HepG2 (cell line): Measurements from ENCODE around the gene GOLT1A. TPM values are rescaled to one million over a fixed set of nuclear protein-coding genes. Genes with fewer than 3 reads are reported as not detected.

ENCODE experiments used
- ATAC-seq: fragments of 200-7000 bp; cut with Tn5 transposase; 3 replicates; pipeline ENCODE4 v1.9.1; 2020; ENCODE audit warnings: mild to moderate bottlenecking, moderate library complexity
- BruUV-seq: library from RNA; stranded (reverse); fragments of 400-500 nt; replicated peaks from 2 replicates; lab custom pipeline; 2021; lab: Mats Ljungman, UMichigan
- CTCF ChIA-PET: fragments of 300-600 bp; formaldehyde crosslinking; extraction: SDS; loops from one replicate; lab custom pipeline; 2021; ENCODE audit warnings: low total read pairs, inconsistent platforms, low intra/inter-chr PET ratio; lab: Yijun Ruan, JAX
- POLR2A ChIA-PET: fragments of 350-600 bp; sonication (Branson Sonifier 250); formaldehyde crosslinking; loops from one replicate; lab custom pipeline; 2020; ENCODE audit warnings: antibody characterized with exemption, inconsistent platforms; lab: Yijun Ruan, JAX
- DNase-seq: peaks from one replicate; pipeline ENCODE4 v3.0.0-alpha.2; 2015; ENCODE audit warnings: low spot score
- FAIRE-seq: peaks from 3 replicates; lab custom pipeline; 2011; peaks lifted over from hg19 to GRCh38; lab: Jason Lieb, UNC
- H2AFZ ChIP-seq: one replicate; pipeline ENCODE4 v1.6.1; 2011; ENCODE audit warnings: low read length, inconsistent platforms
- H3K27ac ChIP-seq: fragments of 300-600 bp; 3 replicates; pipeline ENCODE4 v1.8.0; 2011; ENCODE audit warnings: mixed run types, mild to moderate bottlenecking, mixed read lengths, low read length, inconsistent platforms; ENCODE audit not compliant: insufficient read depth; ENCODE audit errors: extremely low read length
- H3K27me3 ChIP-seq, 2 experiments: fragments of 200-600 bp in 1 of 2; 2 replicates in 1 of 2; 3 replicates in 1 of 2; pipeline versions ENCODE4 v1.6.0 to v1.8.0; 2011; ENCODE audit warnings: low read length in 2 of 2, mild to moderate bottlenecking in 2 of 2, moderate library complexity in 2 of 2, inconsistent platforms in 1 of 2; ENCODE audit not compliant: insufficient read depth in 2 of 2, control insufficient read depth in 1 of 2
- H3K36me3 ChIP-seq, 2 experiments: fragments of 200-600 bp in 1 of 2; replicated peaks in 1 of 2; 2 replicates in 1 of 2; 3 replicates in 1 of 2; pipeline versions ENCODE4 v1.5.1 to v1.8.0; 2011; ENCODE audit warnings: low read length in 2 of 2, inconsistent platforms in 1 of 2; ENCODE audit not compliant: insufficient read depth in 2 of 2, control insufficient read depth in 1 of 2
- H3K4me1 ChIP-seq: 2 replicates; pipeline ENCODE4 v1.5.1; 2012; ENCODE audit warnings: low read length, inconsistent platforms; ENCODE audit not compliant: insufficient read depth
- H3K4me2 ChIP-seq: 2 replicates; pipeline ENCODE4 v1.6.0; 2011; ENCODE audit warnings: low read depth, low read length, inconsistent platforms
- H3K4me3 ChIP-seq, 3 experiments: fragments of 200-600 bp in 1 of 3; sonication (generic), shearing (Covaris generic) in 1 of 3; replicated peaks in 1 of 3; 2 replicates each; pipeline ENCODE4 v1.5.1; 2011 to 2016; ENCODE audit warnings: low read length in 3 of 3, inconsistent platforms in 2 of 3, low read depth in 2 of 3, mild to moderate bottlenecking in 2 of 3, control low read depth in 1 of 3, mixed read lengths in 1 of 3; ENCODE audit not compliant: insufficient read depth in 1 of 3
- H3K79me2 ChIP-seq: one replicate; pipeline ENCODE4 v1.6.1; 2011; ENCODE audit warnings: low read length, inconsistent platforms; ENCODE audit not compliant: insufficient read depth
- H3K9ac ChIP-seq: 2 replicates; pipeline ENCODE4 v1.6.0; 2011; ENCODE audit warnings: mild to moderate bottlenecking, low read depth, low read length, inconsistent platforms; ENCODE audit not compliant: insufficient read depth
- H3K9me3 ChIP-seq: 2 replicates; pipeline ENCODE4 v1.5.1; 2012; ENCODE audit warnings: mild to moderate bottlenecking, low read length
- H4K20me1 ChIP-seq: 2 replicates; pipeline ENCODE4 v1.6.0; 2011; ENCODE audit warnings: inconsistent platforms, mild to moderate bottlenecking, low read length, moderate library complexity; ENCODE audit not compliant: insufficient read depth
- ATF7 ChIP-seq, 2 experiments: fragments of 450-650 bp in 1 of 2; sonication (generic) in 1 of 2; formaldehyde crosslinking in 1 of 2; IDR thresholded peaks; 2 replicates each; pipeline versions ENCODE4 v1.4.0 to v1.6.1; 2016 to 2020; ENCODE audit warnings: antibody characterized with exemption in 1 of 2, mild to moderate bottlenecking in 1 of 2, missing genetic modification reagents in 1 of 2
- HINFP ChIP-seq: sonication (generic); formaldehyde crosslinking; IDR thresholded peaks from 2 replicates; pipeline ENCODE4 v1.4.0; 2020; ENCODE audit warnings: low read depth, mild to moderate bottlenecking, missing genetic modification reagents
- HOXD1 ChIP-seq: sonication (generic); formaldehyde crosslinking; IDR thresholded peaks from 2 replicates; pipeline ENCODE4 v1.5.0; 2020; ENCODE audit warnings: missing genetic modification reagents
- PATZ1 ChIP-seq: sonication (generic); formaldehyde crosslinking; IDR thresholded peaks from 2 replicates; pipeline ENCODE4 v1.4.0; 2020; ENCODE audit warnings: missing genetic modification reagents
- TFAP4 ChIP-seq: sonication (generic); IDR thresholded peaks from 2 replicates; pipeline ENCODE4 v1.6.1; 2016; ENCODE audit warnings: low read depth, borderline replicate concordance
- ZNF136 ChIP-seq: sonication (generic); formaldehyde crosslinking; IDR thresholded peaks from 2 replicates; pipeline ENCODE4 v1.8.1; 2022; ENCODE audit warnings: low read depth, mild to moderate bottlenecking, moderate library complexity, missing genetic modification reagents
- ZNF484 ChIP-seq: sonication (generic); formaldehyde crosslinking; IDR thresholded peaks from 2 replicates; pipeline ENCODE4 v1.5.1; 2020; ENCODE audit warnings: mild to moderate bottlenecking, low read depth, missing genetic modification reagents, borderline replicate concordance
- ZNF652 ChIP-seq: IDR thresholded peaks from 2 replicates; pipeline ENCODE4 v1.6.1; 2016; ENCODE audit warnings: low read depth, borderline replicate concordance
- WGBS: methylation state at CpG from one replicate; pipeline ENCODE4 v1.1.6; 2017; ENCODE audit warnings: low lambda C conversion rate; 5-methylcytosine and 5-hydroxymethylcytosine counted together
- in situ Hi-C: cut with HindIII; loops from 2 replicates; pipeline ENCODE4 v1.10.0; 2017; ENCODE audit warnings: low pct_unique_long_range_greater_than_20kb; ENCODE audit not compliant: extremely low pct_ligation_motif_present
- intact Hi-C: fragments of 100-400 bp; cut with micrococcal nuclease; formaldehyde crosslinking; loops from one replicate; pipeline ENCODE4 v1.10.0; 2022; ENCODE audit not compliant: unreplicated experiment
- polyA plus RNA-seq, 8 experiments: library from polyadenylated mRNA; depleted of rRNA in 3 of 8; stranded (reverse) in 7 of 8; unstranded in 1 of 8; fragments of >200 nt; fragmentation: Illumina TruSeq in 4 of 8; extraction: Trizol in 4 of 8; gene quantifications; 2 replicates each; pipeline versions ENCODE4 v1.2.1 to v1.2.3, GENCODE V29; 2011 to 2016; ENCODE audit warnings: low read depth in 4 of 8, missing spikeins in 1 of 8, mixed read lengths in 1 of 8; ENCODE audit not compliant: insufficient read depth in 1 of 8
- total RNA-seq, 5 experiments: library from RNA; depleted of rRNA; stranded (reverse); fragments of >200 nt; fragmentation: Illumina TruSeq; extraction: Trizol; gene quantifications; 2 replicates each; pipeline ENCODE4 v1.2.3, GENCODE V29; 2016; ENCODE audit warnings: low read depth in 1 of 5

Gene GOLT1A
- total and polyA plus RNA-seq, 2 of the 13 experiments (the other 11 are each of a cell fraction or from before 2014, with no cell fraction given): 25.8 to 28.0 TPM

GRCh38 chr1:204206121-204206520 is 7.7 kb downstream of the GOLT1A start:
- FAIRE-seq: no peak
- Histone ChIP-seq H4K20me1 (peaks cover 9% of the 10 kb centered on the region), H2AFZ (no peak overlapping the region), H3K27ac (no peak overlapping the region), H3K36me3 (no peaks in the 10 kb centered on the region; a peak in 2 of 5 replicates), H3K9me3 (no peaks in the 10 kb centered on the region), H3K27me3 (no peaks in the 10 kb centered on the region), H3K4me2 (no peak overlapping the region), H3K4me3 (no peak overlapping the region), H3K79me2 (peaks cover 4% of the 10 kb centered on the region), H3K9ac (no peak overlapping the region), H3K4me1 (peaks cover 19% of the 10 kb centered on the region)
- in situ Hi-C loops (loop anchor here (10.0 kb wide), 1 partner anchor 341 kb away; the partner anchor contains the start of gene SNRPE), intact Hi-C loops (no loop called here)
- ChIA-PET POLR2A (no interaction called here), CTCF (interaction anchor here (1.1 to 4.2 kb wide), 3 partner anchors 43 to 345 kb away, joined by 3 to 48 read pairs (median 4); partner anchors contain the start of gene SNRPE)
- DNase-seq: no peak
- ATAC-seq: no peak
- no peak for TF ChIP-seq ZNF652 (CRISPR knock-in tag)
- TF ChIP-seq TFAP4: no peak
- no peak for TF ChIP-seq PATZ1 (CRISPR knock-in tag)
- TF ChIP-seq ZNF484: no peak
- TF ChIP-seq HINFP (CRISPR knock-in tag): no peak
- TF ChIP-seq ATF7 (IDR thresholded peaks at IDR 0.05): no peak
- no peak for TF ChIP-seq ATF7 (CRISPR knock-in tag; IDR thresholded peaks at IDR 0.05)
- no peak for TF ChIP-seq ZNF136 (CRISPR knock-in tag)
- no peak for TF ChIP-seq HOXD1 (CRISPR knock-in tag)
- BruUV-seq: no TSS peak
- 77% methylated on average over 2 of the region's 2 CpGs for WGBS
